ENCODE data around the gene RCAN2. TPM values are rescaled to one million over a fixed set of nuclear protein-coding genes. Genes with fewer than 3 reads are reported as not detected.

The RCAN2 gene
- polyA plus RNA-seq, 1 donor from 2014 or later = not detected

GRCh38 chr6:46505693-46506512 is 14.7 kb upstream of the RCAN2 start:
- H3K9me3 Mint-ChIP-seq = no peaks in the 10 kb centered on the region
- H3K27ac Mint-ChIP-seq = no peak overlapping the region
- no peak overlapping the region for H3K4me3 Mint-ChIP-seq
- H3K27me3 Mint-ChIP-seq = peaks cover 2% of the 10 kb centered on the region
- H3K4me1 Mint-ChIP-seq = no peaks in the 10 kb centered on the region
- H3K36me3 Mint-ChIP-seq = no peaks in the 10 kb centered on the region

- Mint-ChIP-seq H3K27me3 (peaks cover 8% of the 10 kb centered on the region), H3K9me3 (no peaks in the 10 kb centered on the region), H3K27ac (no peak overlapping the region), H3K4me3 (no peak overlapping the region), H3K4me1 (no peaks in the 10 kb centered on the region), H3K36me3 (no peaks in the 10 kb centered on the region)
Measured at GRCh38 chr6:46504242-46504641, 13.0 kb upstream of the RCAN2 start.

GRCh38 chr6:46502486-46503119 is 11.4 kb upstream of the RCAN2 start:
- Mint-ChIP-seq H3K9me3 (no peaks in the 10 kb centered on the region), H3K4me3 (no peak overlapping the region), H3K36me3 (no peaks in the 10 kb centered on the region), H3K27ac (no peak overlapping the region), H3K4me1 (no peaks in the 10 kb centered on the region), H3K27me3 (peaks cover 8% of the 10 kb centered on the region)

- Mint-ChIP-seq H3K4me3 (no peak overlapping the region), H3K27me3 (peaks cover 15% of the 10 kb centered on the region), H3K9me3 (no peaks in the 10 kb centered on the region), H3K27ac (no peak overlapping the region), H3K36me3 (no peaks in the 10 kb centered on the region), H3K4me1 (no peaks in the 10 kb centered on the region)
Measured at GRCh38 chr6:46501136-46502089, 10.2 kb upstream of the RCAN2 start.

GRCh38 chr6:46500382-46500781 is 9.1 kb upstream of the RCAN2 start:
- no peaks in the 10 kb centered on the region for H3K4me1 Mint-ChIP-seq
- H3K4me3 Mint-ChIP-seq = no peak overlapping the region
- peaks cover 17% of the 10 kb centered on the region for H3K27me3 Mint-ChIP-seq
- H3K27ac Mint-ChIP-seq = peak overlapping the region in 1 of 3 donors; percentile 67
- peaks cover 0 to 2% (median 0%) of the 10 kb centered on the region in 3 donors for H3K9me3 Mint-ChIP-seq
- no peaks in the 10 kb centered on the region for H3K36me3 Mint-ChIP-seq

GRCh38 chr6:46491628-46492547 is 639 bp upstream of the RCAN2 start:
- Mint-ChIP-seq H3K4me3 (peak overlapping the region; percentile 8 to 88 (median 60)), H3K36me3 (no peaks in the 10 kb centered on the region), H3K4me1 (peaks cover 0 to 5% (median 3%) of the 10 kb centered on the region in 3 donors), H3K27me3 (peaks cover 32% of the 10 kb centered on the region), H3K27ac (no peak overlapping the region), H3K9me3 (peaks cover 0 to 2% (median 0%) of the 10 kb centered on the region in 3 donors)

GRCh38 chr6:46490425-46491200 is 636 bp downstream of the RCAN2 start:
- Mint-ChIP-seq H3K27ac (no peak overlapping the region), H3K4me1 (peaks cover 0 to 5% (median 3%) of the 10 kb centered on the region in 3 donors), H3K27me3 (peaks cover 28% of the 10 kb centered on the region), H3K4me3 (peak overlapping the region; percentile 62 to 83 (median 76)), H3K9me3 (peaks cover 0 to 2% (median 0%) of the 10 kb centered on the region in 3 donors), H3K36me3 (no peaks in the 10 kb centered on the region)

- Mint-ChIP-seq H3K27ac (no peak overlapping the region), H3K36me3 (no peaks in the 10 kb centered on the region), H3K4me1 (peaks cover 0 to 3% (median 3%) of the 10 kb centered on the region in 3 donors), H3K9me3 (peaks cover 0 to 2% (median 0%) of the 10 kb centered on the region in 3 donors), H3K27me3 (peaks cover 22% of the 10 kb centered on the region), H3K4me3 (no peak overlapping the region)
Measured at GRCh38 chr6:46486181-46486580, 5.1 kb downstream of the RCAN2 start.

GRCh38 chr6:46484081-46484820 is 7.0 kb downstream of the RCAN2 start:
- H3K4me3 Mint-ChIP-seq = no peak overlapping the region
- no peak overlapping the region for H3K27ac Mint-ChIP-seq
- H3K9me3 Mint-ChIP-seq = peaks cover 0 to 2% (median 0%) of the 10 kb centered on the region in 3 donors
- H3K36me3 Mint-ChIP-seq = no peaks in the 10 kb centered on the region
- H3K27me3 Mint-ChIP-seq = peaks cover 22% of the 10 kb centered on the region
- no peaks in the 10 kb centered on the region for H3K4me1 Mint-ChIP-seq

GRCh38 chr6:46476301-46476700 is 14.9 kb downstream of the RCAN2 start:
- Mint-ChIP-seq H3K36me3 (peaks cover 1% of the 10 kb centered on the region), H3K4me3 (no peak overlapping the region), H3K4me1 (no peaks in the 10 kb centered on the region), H3K9me3 (no peaks in the 10 kb centered on the region), H3K27me3 (peaks cover 20% of the 10 kb centered on the region), H3K27ac (no peak overlapping the region)

GRCh38 chr6:46473881-46474280 is 17.4 kb downstream of the RCAN2 start:
- no peaks in the 10 kb centered on the region for H3K4me1 Mint-ChIP-seq
- H3K27me3 Mint-ChIP-seq = peaks cover 13% of the 10 kb centered on the region
- no peak overlapping the region for H3K4me3 Mint-ChIP-seq
- peaks cover 1% of the 10 kb centered on the region for H3K36me3 Mint-ChIP-seq
- H3K27ac Mint-ChIP-seq = no peak overlapping the region
- H3K9me3 Mint-ChIP-seq = no peaks in the 10 kb centered on the region

GRCh38 chr6:46472243-46472642 is 19.0 kb downstream of the RCAN2 start:
- H3K4me1 Mint-ChIP-seq = no peaks in the 10 kb centered on the region
- H3K27me3 Mint-ChIP-seq = peaks cover 14% of the 10 kb centered on the region
- no peaks in the 10 kb centered on the region for H3K36me3 Mint-ChIP-seq
- H3K27ac Mint-ChIP-seq = no peak overlapping the region
- no peak overlapping the region for H3K4me3 Mint-ChIP-seq
- H3K9me3 Mint-ChIP-seq = no peaks in the 10 kb centered on the region

- Mint-ChIP-seq H3K36me3 (peaks cover 2% of the 10 kb centered on the region), H3K27me3 (peaks cover 7% of the 10 kb centered on the region), H3K4me1 (no peaks in the 10 kb centered on the region), H3K4me3 (no peak overlapping the region), H3K9me3 (no peaks in the 10 kb centered on the region), H3K27ac (no peak overlapping the region)
Measured at GRCh38 chr6:46469021-46469420, 22.2 kb downstream of the RCAN2 start.
